Endodermal cell (in vitro differentiated cells): Measurements from ENCODE around the gene TDP2. TPM values are rescaled to one million over a fixed set of nuclear protein-coding genes. Genes with fewer than 3 reads are reported as not detected.

Experiments used
- DNase-seq: peaks from one replicate; pipeline ENCODE4 v3.0.0-alpha.2; 2017
- H3K27ac ChIP-seq: 2 replicates; pipeline ENCODE4 v1.5.1; 2013; ENCODE audit warnings: mild to moderate bottlenecking, low read depth, low read length, moderate library complexity
- H3K27me3 ChIP-seq: 2 replicates; pipeline ENCODE4 v1.6.1; 2013; ENCODE audit warnings: mild to moderate bottlenecking, low read length, moderate library complexity; ENCODE audit not compliant: insufficient read depth, control insufficient read depth, poor library complexity, severe bottlenecking
- H3K36me3 ChIP-seq: 2 replicates; pipeline ENCODE4 v1.7.0; 2013; ENCODE audit warnings: mild to moderate bottlenecking, low read length, moderate library complexity; ENCODE audit not compliant: control insufficient read depth, insufficient read depth
- H3K4me1 ChIP-seq: one replicate; pipeline ENCODE4 v1.7.0; 2013; ENCODE audit warnings: low read length; ENCODE audit not compliant: control insufficient read depth, insufficient read depth
- H3K4me3 ChIP-seq: 2 replicates; pipeline ENCODE4 v1.5.1; 2013; ENCODE audit warnings: mild to moderate bottlenecking, low read length, moderate library complexity
- H3K9ac ChIP-seq: 2 replicates; pipeline ENCODE4 v1.6.1; 2013; ENCODE audit warnings: mild to moderate bottlenecking, low read length, moderate library complexity; ENCODE audit not compliant: poor library complexity, severe bottlenecking; ENCODE audit errors: extremely low read depth
- H3K9me3 ChIP-seq: 2 replicates; pipeline ENCODE4 v1.6.1; 2013; ENCODE audit warnings: mild to moderate bottlenecking, low read length, moderate library complexity; ENCODE audit not compliant: control insufficient read depth
- H3K27ac Mint-ChIP-seq: 2 replicates; pipeline ENCODE4 v1.8.0; 2020; ENCODE audit warnings: mixed read lengths
- H3K27me3 Mint-ChIP-seq: 2 replicates; pipeline ENCODE4 v1.8.0; 2021; ENCODE audit warnings: mild to moderate bottlenecking, mixed read lengths; ENCODE audit not compliant: insufficient read depth
- H3K36me3 Mint-ChIP-seq: 2 replicates; pipeline ENCODE4 v1.8.0; 2020; ENCODE audit warnings: low read depth, mixed read lengths
- H3K4me1 Mint-ChIP-seq: 2 replicates; pipeline ENCODE4 v1.8.0; 2020; ENCODE audit warnings: mixed read lengths
- H3K4me3 Mint-ChIP-seq: 2 replicates; pipeline ENCODE4 v1.8.0; 2020; ENCODE audit warnings: mild to moderate bottlenecking, moderate library complexity, mixed read lengths
- H3K9me3 Mint-ChIP-seq: 2 replicates; pipeline ENCODE4 v1.8.0; 2020; ENCODE audit warnings: mild to moderate bottlenecking, mixed read lengths
- CTCF ChIP-seq: fragments of 200-600 bp; sonication (generic); conservative IDR thresholded peaks from 2 replicates; pipeline ENCODE4 v1.5.0; 2021; ENCODE audit warnings: antibody characterized with exemption, mild to moderate bottlenecking
- WGBS, 2 experiments: methylation state at CpG; one replicate each; pipeline versions ENCODE4 v1.1.5 to v1.1.7; 2013; ENCODE audit warnings: missing lambda C conversion rate in 2 of 2, mixed read lengths in 1 of 2; ENCODE audit not compliant: insufficient coverage in 1 of 2, insufficient read length in 1 of 2; 5-methylcytosine and 5-hydroxymethylcytosine counted together
- total RNA-seq, 2 donors: library from RNA; stranded (reverse); fragmentation: NEBNext Ultra II Directional in 1 of 2; extraction: Animal tissue kit (Norgen Biotek cat#: 25700) in 1 of 2; gene quantifications; 2 replicates in 1 of 2; 3 replicates in 1 of 2; pipeline ENCODE4 v1.2.1, GENCODE V29; 2021

TDP2 gene
- total RNA-seq, 2 donors from 2014 or later = 53.0 to 54.2 TPM

- no peaks in the 10 kb centered on the region for H3K36me3 ChIP-seq
- H3K27ac ChIP-seq = no peak overlapping the region
- no peak overlapping the region for H3K9ac ChIP-seq
- DNase-seq = no peak
- peaks cover 14% of the 10 kb centered on the region for H3K9me3 Mint-ChIP-seq
- H3K27ac Mint-ChIP-seq = no peak overlapping the region
- H3K27me3 ChIP-seq = peaks cover 67% of the 10 kb centered on the region
- peaks cover 30% of the 10 kb centered on the region for H3K27me3 Mint-ChIP-seq
- H3K36me3 Mint-ChIP-seq = no peaks in the 10 kb centered on the region
- H3K9me3 ChIP-seq = peaks cover 16% of the 10 kb centered on the region
- no peak for TF ChIP-seq CTCF
- no peak overlapping the region for H3K4me3 Mint-ChIP-seq
- 40 to 50% methylated on average over 1 to 5 of the region's 5 CpGs for WGBS, 2 experiments
- peaks cover 6% of the 10 kb centered on the region for H3K4me1 ChIP-seq
- H3K4me3 ChIP-seq = no peak overlapping the region
- H3K4me1 Mint-ChIP-seq = peaks cover 33% of the 10 kb centered on the region
Observed at GRCh38 chr6:24631671-24632070, 35.0 kb downstream of the TDP2 start.

GRCh38 chr6:24630856-24631505 is 35.7 kb downstream of the TDP2 start:
- no peak overlapping the region for H3K27ac Mint-ChIP-seq
- H3K4me1 Mint-ChIP-seq = peaks cover 33% of the 10 kb centered on the region
- no peak overlapping the region for H3K4me3 Mint-ChIP-seq
- Histone ChIP-seq H3K9ac (no peak overlapping the region), H3K36me3 (no peaks in the 10 kb centered on the region), H3K4me1 (peaks cover 6% of the 10 kb centered on the region), H3K9me3 (peaks cover 10% of the 10 kb centered on the region), H3K27me3 (peaks cover 67% of the 10 kb centered on the region), H3K4me3 (no peak overlapping the region), H3K27ac (no peak overlapping the region)
- DNase-seq = peak; percentile 68
- TF ChIP-seq CTCF = no peak
- H3K36me3 Mint-ChIP-seq = no peaks in the 10 kb centered on the region
- H3K9me3 Mint-ChIP-seq = peaks cover 8% of the 10 kb centered on the region
- H3K27me3 Mint-ChIP-seq = peaks cover 31% of the 10 kb centered on the region
- 40 to 59% methylated on average over 2 to 5 of the region's 5 CpGs for WGBS, 2 experiments

GRCh38 chr6:24621626-24622289 is 44.9 kb downstream of the TDP2 start:
- Mint-ChIP-seq H3K36me3 (no peaks in the 10 kb centered on the region), H3K4me3 (no peak overlapping the region), H3K27ac (no peak overlapping the region), H3K27me3 (peaks cover 9% of the 10 kb centered on the region), H3K9me3 (no peaks in the 10 kb centered on the region), H3K4me1 (peaks cover 10% of the 10 kb centered on the region)
- no peak overlapping the region for H3K27ac ChIP-seq
- H3K27me3 ChIP-seq = peaks cover 5% of the 10 kb centered on the region
- no peaks in the 10 kb centered on the region for H3K36me3 ChIP-seq
- no peak overlapping the region for H3K4me3 ChIP-seq
- H3K9ac ChIP-seq = no peak overlapping the region
- 89 to 93% methylated on average over 4 to 7 of the region's 7 CpGs for WGBS, 2 experiments
- H3K9me3 ChIP-seq = no peaks in the 10 kb centered on the region
- DNase-seq = no peak
- H3K4me1 ChIP-seq = no peaks in the 10 kb centered on the region
- peak; percentile 28 for TF ChIP-seq CTCF
